ENCODE data around the gene STX17. TPM values are rescaled to one million over a fixed set of nuclear protein-coding genes. Genes with fewer than 3 reads are reported as not detected.

Gene STX17
- total RNA-seq, 4 donors from 2014 or later, result 18.1 to 51.1 (median 20.5) TPM

- TF ChIP-seq CTCF (IDR thresholded peaks at IDR 0.05), result no peak
- ATAC-seq (ENCODE audit: low FRiP score), result no peak
Observed at GRCh38 chr9:99921875-99922710, 15.6 kb downstream of the STX17 start.

GRCh38 chr9:99922711-99923030, 16.2 kb downstream of the STX17 start:
- ATAC-seq (ENCODE audit: low FRiP score) (no peak), DNase-seq (ENCODE audit: low spot score) (no peak)
- TF ChIP-seq CTCF (IDR thresholded peaks at IDR 0.05), result no peak

More at GRCh38 chr9:99921875-99922710, 15.6 kb downstream of the STX17 start:
- DNase-seq (ENCODE audit: low spot score), result no peak

GRCh38 chr9:99925541-99925940, 19.1 kb downstream of the STX17 start:
- no peak for TF ChIP-seq CTCF (IDR thresholded peaks at IDR 0.05)
- no peak for ATAC-seq (ENCODE audit: low FRiP score)
- no peak for DNase-seq (ENCODE audit: low spot score)

- ATAC-seq (ENCODE audit: low FRiP score), result no peak
- no peak for TF ChIP-seq CTCF (IDR thresholded peaks at IDR 0.05)
Observed at GRCh38 chr9:99929652-99930051, 23.2 kb downstream of the STX17 start.

GRCh38 chr9:99931155-99931840, 24.8 kb downstream of the STX17 start:
- no peak for TF ChIP-seq CTCF (IDR thresholded peaks at IDR 0.05)
- ATAC-seq (ENCODE audit: low FRiP score), result no peak
- DNase-seq (ENCODE audit: low spot score), result no peak

More at GRCh38 chr9:99929652-99930051, 23.2 kb downstream of the STX17 start:
- DNase-seq (ENCODE audit: low spot score), result no peak

- no peak for ATAC-seq (ENCODE audit: low FRiP score)
- TF ChIP-seq CTCF (IDR thresholded peaks at IDR 0.05), result no peak
- DNase-seq (ENCODE audit: low spot score), result no peak
Observed at GRCh38 chr9:99936947-99937587, 30.6 kb downstream of the STX17 start.
